ENCODE results near the gene RBPJ. TPM values are rescaled to one million over a fixed set of nuclear protein-coding genes. Genes with fewer than 3 reads are reported as not detected.

The RBPJ gene
- polyA plus RNA-seq, 1 of the 3 experiments (the other 2 are of a cell fraction), result 13.8 TPM

GRCh38 chr4:26386386-26386785, 65.6 kb downstream of the RBPJ start:
- 90% methylated on average over 2 of the region's 2 CpGs for WGBS (ENCODE audit: low lambda C conversion rate)
- peaks cover 11 to 33% of the 10 kb centered on the region in 2 experiments for H3K36me3 ChIP-seq (replicated peaks in 1 of 2; ENCODE audit: control insufficient read depth in 1 of 2, insufficient read depth in 2 of 2, low read length in 1 of 2)
- ChIA-PET CTCF (interaction anchor here (1.3 kb wide), 1 partner anchor 24 kb away, joined by 3 read pairs; no protein-coding TSS in a partner anchor), POLR2A (no interaction called here)
- no peak overlapping the region for H2AFZ ChIP-seq (ENCODE audit: low read depth)
- no peaks in the 10 kb centered on the region for H4K20me1 ChIP-seq (ENCODE audit: insufficient read depth)
- H3K79me2 ChIP-seq (ENCODE audit: insufficient read depth), result peaks cover 19% of the 10 kb centered on the region; the same call in 1 of the 2 replicates
- TF ChIP-seq TEAD4 (IDR thresholded peaks at IDR 0.05; ENCODE audit: borderline replicate concordance, insufficient read depth) (no peak), TCF12 (IDR thresholded peaks at IDR 0.05) (no peak), GATA2 (CRISPR knock-in tag; IDR thresholded peaks at IDR 0.05) (no peak), EZH2phosphoT487 (IDR thresholded peaks at IDR 0.05; ENCODE audit: borderline replicate concordance, low read depth) (no peak), RCOR1 (IDR thresholded peaks at IDR 0.05; ENCODE audit: low read length) (no peak), MXI1 (IDR thresholded peaks at IDR 0.05; ENCODE audit: low read depth, low read length) (no peak), POLR2AphosphoS5 (IDR thresholded peaks at IDR 0.05; ENCODE audit: low read depth, low read length) (no peak), MAX (IDR thresholded peaks at IDR 0.05; ENCODE audit: low read depth) (no peak), TAF1 (IDR thresholded peaks at IDR 0.05; ENCODE audit: borderline replicate concordance, low read depth, low read length) (no peak), USF2 (IDR thresholded peaks at IDR 0.05; ENCODE audit: borderline replicate concordance, low read depth, low read length) (no peak)
- no peaks in the 10 kb centered on the region for H3K9me2 ChIP-seq
- no peak overlapping the region for H3K9ac ChIP-seq
- no peak for DNase-seq
- H3K27me3 ChIP-seq (ENCODE audit: insufficient read depth), result no peaks in the 10 kb centered on the region
- no peaks in the 10 kb centered on the region for H3K4me1 ChIP-seq (ENCODE audit: control insufficient read depth in 1 of 2, insufficient read depth in 2 of 2, low read depth in 1 of 2, low read length in 1 of 2)
- no peaks in the 10 kb centered on the region for H3F3A ChIP-seq (replicated peaks; ENCODE audit: insufficient read depth)
- no peak overlapping the region for H3K27ac ChIP-seq (ENCODE audit: low read depth in 2 of 2, low read length in 1 of 2)
- H3K4me3 ChIP-seq (ENCODE audit: low read depth in 2 of 2, low read length in 1 of 2), result no peak overlapping the region
- H3K9me3 ChIP-seq, result no peaks in the 10 kb centered on the region
- H3K4me2 ChIP-seq, result no peak overlapping the region

- Histone ChIP-seq H3K36me3 (replicated peaks in 1 of 2; ENCODE audit: control insufficient read depth in 1 of 2, insufficient read depth in 2 of 2, low read length in 1 of 2) (peaks cover 11 to 33% of the 10 kb centered on the region in 2 experiments), H3K27me3 (ENCODE audit: insufficient read depth) (no peaks in the 10 kb centered on the region), H3K9me2 (no peaks in the 10 kb centered on the region), H2AFZ (ENCODE audit: low read depth) (no peak overlapping the region), H3K9me3 (no peaks in the 10 kb centered on the region), H4K20me1 (ENCODE audit: insufficient read depth) (no peaks in the 10 kb centered on the region), H3K4me3 (ENCODE audit: low read depth in 2 of 2, low read length in 1 of 2) (no peak overlapping the region), H3K4me2 (no peak overlapping the region), H3K9ac (no peak overlapping the region), H3K27ac (ENCODE audit: low read depth in 2 of 2, low read length in 1 of 2) (no peak overlapping the region), H3F3A (replicated peaks; ENCODE audit: insufficient read depth) (no peaks in the 10 kb centered on the region), H3K79me2 (ENCODE audit: insufficient read depth) (peaks cover 5% of the 10 kb centered on the region; the same call in 1 of the 2 replicates), H3K4me1 (ENCODE audit: control insufficient read depth in 1 of 2, insufficient read depth in 2 of 2, low read depth in 1 of 2, low read length in 1 of 2) (no peaks in the 10 kb centered on the region)
- ChIA-PET POLR2A (no interaction called here), CTCF (interaction anchor here (0.7 kb wide), 1 partner anchor 59 kb away, joined by 3 read pairs; no protein-coding TSS in a partner anchor)
- no peak for TF ChIP-seq CTCF (IDR thresholded peaks at IDR 0.05)
- TF ChIP-seq FOSL2 (IDR thresholded peaks at IDR 0.05; ENCODE audit: borderline replicate concordance, low read depth), result no peak
- no peak for TF ChIP-seq MXI1 (IDR thresholded peaks at IDR 0.05; ENCODE audit: low read depth, low read length)
- no peak for TF ChIP-seq NFIC (IDR thresholded peaks at IDR 0.05; ENCODE audit: borderline replicate concordance)
- no peak for TF ChIP-seq MEF2A (IDR thresholded peaks at IDR 0.05; ENCODE audit: borderline replicate concordance, low read depth)
- no peak for TF ChIP-seq FOXM1 (IDR thresholded peaks at IDR 0.05; ENCODE audit: low read depth)
- DNase-seq, result no peak
- WGBS (ENCODE audit: low lambda C conversion rate), result 93% methylated on average over 5 of the region's 5 CpGs
These were observed 67.9 kb downstream of the RBPJ start for GRCh38 chr4:26388671-26389070.
